HG02588 (cell line): Measurements from ENCODE around the gene PDPK1.

ENCODE experiments used
- ATAC-seq: cut with Tn5 transposase; IDR thresholded peaks from one replicate; pipeline ENCODE4 v1.9.1; 2021; ENCODE audit warnings: mild to moderate bottlenecking, moderate library complexity; ENCODE audit not compliant: unreplicated experiment

Gene PDPK1

DNA sequence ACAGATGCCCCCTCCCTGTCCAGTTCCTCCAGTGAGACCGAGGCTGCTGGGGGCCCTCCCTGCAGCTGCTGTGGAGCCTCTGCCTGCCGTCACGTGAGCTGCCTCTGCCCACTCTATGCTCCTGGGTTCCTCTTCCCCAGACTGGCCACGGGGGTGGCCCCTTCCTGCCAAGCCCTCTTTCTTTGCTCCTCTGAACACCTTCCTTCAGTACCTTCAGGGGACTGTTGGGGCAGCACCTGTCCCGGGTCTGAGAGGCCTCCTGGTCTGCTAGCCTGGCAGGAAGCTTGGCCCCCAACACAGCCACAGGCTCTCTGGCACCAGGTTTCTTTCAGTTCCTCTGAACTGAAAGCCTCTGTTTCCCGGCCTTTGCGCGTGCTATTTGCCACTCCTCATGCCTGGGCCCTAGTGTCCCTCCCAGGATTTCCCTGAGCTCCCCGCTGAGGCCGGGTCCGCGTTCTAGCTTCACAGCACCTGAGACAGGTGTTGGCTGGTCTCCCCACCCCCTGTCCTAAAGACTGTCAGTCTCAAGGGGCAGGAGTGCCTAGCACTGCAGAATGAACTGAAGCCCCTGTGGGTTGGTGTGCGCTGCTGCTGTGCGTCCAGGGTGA lies 30.7 kb upstream of the PDPK1 start:
- peak; percentile 50 for ATAC-seq

DNA sequence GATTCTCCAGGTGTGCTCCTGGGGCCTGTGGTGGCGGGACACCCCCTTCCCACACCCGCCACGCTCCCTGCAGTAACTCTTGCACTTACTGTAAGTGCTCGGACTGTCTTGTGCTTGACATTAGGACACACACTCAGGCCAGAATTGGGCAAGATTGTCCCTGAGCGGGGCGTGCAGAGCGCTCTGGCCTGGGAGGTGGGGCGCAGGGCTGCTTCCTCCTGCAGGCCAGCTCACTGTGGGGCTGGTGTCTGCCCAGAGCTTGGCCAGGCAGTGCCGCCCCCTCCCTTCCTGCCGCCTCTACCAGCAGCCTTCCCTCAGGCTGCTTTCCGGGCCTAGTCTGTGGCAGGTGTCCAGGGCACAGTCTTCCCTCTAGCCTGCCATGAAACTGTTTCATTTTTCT lies 30.2 kb upstream of the PDPK1 start:
- ATAC-seq: peak; percentile 7

DNA sequence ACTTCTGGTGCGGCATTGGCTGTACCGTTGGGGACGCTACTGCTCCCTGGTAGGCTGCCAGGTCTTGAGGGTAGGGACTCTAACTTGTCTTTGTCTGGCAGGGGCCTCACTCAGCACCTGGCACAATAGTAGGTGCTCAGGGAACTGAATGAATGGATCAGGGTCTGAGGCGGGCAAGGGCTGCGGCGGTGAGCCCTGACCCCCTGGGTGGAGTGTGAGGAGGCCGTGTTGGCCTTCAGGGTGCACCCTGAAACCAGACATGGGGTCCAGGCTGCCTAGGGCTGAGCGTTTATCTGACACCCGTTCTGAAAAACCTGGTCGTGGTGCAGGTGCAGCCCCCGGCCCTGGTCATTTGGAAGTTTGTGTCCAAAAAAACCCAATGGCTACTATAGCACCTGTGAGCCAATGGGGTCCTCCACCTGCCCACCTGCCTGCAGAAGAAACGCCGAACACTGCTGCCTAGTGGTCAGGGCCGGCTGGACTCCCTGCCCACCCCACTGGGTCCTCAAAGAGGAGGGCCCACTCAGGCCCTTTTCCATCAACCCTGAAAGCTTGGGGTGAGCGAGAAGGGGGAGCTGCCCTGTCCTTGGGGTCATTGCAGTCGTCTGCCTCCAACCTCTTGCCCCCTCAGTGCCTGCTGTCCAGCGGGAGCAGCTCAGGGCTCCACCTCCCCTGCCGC lies 29.0 kb upstream of the PDPK1 start:
- no peak for ATAC-seq

DNA sequence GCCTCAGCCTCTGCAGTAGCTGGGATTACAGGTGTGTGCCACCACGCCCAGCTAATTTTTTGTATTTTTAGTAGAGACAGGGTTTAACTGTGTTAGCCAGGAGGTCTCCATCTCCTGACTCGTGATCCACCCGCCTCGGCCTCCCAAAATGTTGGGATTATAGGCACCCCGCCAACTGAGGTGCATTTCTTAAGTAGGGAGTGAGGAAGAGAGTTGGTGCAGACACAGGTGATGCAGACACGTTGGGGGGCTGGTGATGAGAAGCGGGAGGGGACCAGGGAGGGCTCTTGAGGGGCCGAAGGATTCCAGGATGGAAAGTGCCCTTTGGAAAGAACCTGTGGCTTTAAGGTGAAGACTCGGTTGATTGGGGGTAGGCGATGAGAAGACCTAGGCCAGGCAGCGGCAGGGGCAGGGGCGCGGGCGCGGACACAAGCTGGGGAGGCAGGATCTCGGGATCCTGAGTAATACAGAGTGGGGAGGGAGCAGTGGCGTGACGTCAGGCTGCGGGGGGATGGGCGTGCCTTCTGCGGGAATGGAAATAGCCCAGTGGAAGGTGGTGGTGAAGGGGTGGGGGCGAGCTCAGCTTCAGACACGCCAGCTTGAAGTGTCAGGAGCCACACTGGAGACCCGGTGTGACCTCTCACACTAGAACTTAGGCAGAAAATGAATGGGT lies 26.6 kb upstream of the PDPK1 start:
- no peak for ATAC-seq

DNA sequence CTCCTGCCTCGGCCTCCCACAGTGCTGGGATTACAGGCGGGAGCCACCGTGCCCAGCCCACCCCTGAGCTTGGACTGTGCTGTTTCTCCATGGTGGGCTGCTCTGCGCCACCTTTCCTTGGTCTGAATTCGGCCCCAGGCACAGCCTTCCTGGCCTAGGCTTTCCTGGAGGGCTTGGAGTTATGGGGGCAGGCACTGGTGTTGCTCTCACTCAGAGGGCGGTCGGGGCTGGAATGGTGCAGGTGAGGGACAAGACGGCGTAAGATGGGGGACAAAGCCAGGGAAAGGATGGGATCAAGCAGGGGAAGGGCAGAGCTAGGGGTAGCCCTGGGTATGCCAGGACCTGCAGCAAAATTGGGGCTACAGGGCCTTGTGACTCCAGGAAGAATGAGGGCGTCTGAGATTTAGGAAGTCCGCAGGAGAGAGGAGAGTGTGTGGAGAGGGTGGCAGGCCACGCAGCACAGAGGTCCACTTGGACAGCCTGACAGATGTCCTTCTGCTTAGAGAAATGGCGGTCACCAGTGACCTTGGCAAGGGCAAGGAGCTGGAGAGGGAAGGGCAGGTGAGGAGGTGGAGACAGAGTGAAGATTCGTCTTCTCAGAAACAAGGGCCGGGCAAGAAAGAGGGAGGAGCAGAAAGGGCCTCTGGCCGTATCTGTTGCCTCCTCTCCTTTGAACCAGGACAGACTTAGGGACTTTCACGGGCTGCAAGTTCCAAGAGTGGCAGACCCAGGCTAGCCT lies 25.7 kb upstream of the PDPK1 start:
- ATAC-seq: no peak

DNA sequence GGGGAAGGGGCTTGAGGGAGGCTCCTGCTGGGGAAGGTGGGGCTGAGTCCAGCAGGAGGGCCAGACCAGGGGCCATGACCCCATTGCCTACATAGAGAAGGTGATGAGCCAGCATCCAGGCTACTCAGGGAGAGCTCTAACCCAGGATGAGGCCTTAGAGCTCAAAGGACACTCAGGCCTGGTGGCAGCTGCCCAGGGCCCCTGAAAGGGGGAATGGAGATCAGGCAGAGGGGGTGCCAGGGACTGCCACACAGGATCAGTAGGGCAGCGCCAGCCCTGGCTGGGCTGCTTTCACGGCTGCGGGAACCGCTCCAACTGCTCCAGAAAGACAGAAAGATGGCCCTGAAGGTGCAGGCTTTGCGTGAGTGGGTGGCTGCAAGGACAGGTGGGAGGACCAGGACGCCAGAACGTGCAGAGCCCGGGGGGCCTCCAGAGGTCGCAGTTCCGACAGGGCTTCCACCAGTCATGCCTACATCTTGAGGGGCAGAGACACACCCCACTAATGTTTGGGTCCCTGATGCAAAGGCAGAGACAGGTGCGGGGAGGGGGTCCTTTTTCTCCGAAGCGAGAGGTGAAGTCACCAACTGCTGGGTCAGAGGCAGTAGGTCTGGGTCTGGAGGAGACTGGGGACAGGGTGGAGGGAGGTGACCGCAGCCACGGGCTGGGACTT lies 25.0 kb upstream of the PDPK1 start:
- ATAC-seq: no peak

DNA sequence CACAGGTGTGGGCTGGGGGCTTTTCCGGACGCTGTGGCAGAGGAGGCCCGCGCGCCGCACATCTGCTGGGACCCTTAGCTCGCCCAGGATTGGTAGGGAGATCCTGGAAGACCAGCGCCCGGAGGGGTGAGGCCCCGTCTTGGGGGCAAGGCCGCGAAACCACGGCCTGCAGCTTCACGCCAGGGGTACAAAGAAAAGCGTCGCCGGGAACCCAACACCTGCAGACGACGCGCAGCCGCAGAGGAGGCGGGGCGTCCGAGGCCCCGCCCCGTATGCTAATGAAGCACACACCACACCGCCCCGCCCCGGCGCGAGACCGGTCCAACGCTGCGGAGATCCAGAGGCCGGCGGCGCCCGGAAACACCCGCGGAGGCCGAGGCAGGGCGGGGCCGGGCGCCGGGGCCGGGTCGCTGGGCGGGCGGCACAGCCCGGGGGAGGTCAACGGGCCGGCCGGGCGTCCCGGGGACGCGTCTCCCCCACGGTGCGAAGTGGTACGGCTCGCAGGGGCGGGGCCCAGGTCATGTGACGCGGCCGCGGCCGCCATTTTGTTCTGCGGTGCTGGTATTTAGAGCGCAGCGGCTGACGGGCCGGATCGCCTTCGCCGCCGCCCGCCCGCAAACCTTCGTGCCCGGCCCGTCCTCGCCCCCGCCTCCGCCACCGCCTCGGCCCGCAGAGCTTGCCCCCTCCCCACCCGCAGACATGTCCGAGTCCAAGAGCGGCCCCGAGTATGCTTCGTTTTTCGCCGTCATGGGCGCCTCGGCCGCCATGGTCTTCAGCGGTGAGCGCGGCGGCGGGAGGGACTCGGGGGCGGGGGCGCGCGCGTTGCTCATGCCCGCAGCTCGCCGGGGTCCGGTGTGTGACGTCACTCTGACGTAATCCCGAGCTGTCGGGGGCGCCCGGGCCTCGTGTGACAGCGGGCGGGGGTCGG lies 24.2 kb upstream of the PDPK1 start, which contains the start of gene ATP6V0C:
ATP6V0C (plus strand) TSS at position 548 of the 928 bp plus-strand sequence; CDS start at position 700, 152 bp downstream.
- ATAC-seq: peak; percentile 72

DNA sequence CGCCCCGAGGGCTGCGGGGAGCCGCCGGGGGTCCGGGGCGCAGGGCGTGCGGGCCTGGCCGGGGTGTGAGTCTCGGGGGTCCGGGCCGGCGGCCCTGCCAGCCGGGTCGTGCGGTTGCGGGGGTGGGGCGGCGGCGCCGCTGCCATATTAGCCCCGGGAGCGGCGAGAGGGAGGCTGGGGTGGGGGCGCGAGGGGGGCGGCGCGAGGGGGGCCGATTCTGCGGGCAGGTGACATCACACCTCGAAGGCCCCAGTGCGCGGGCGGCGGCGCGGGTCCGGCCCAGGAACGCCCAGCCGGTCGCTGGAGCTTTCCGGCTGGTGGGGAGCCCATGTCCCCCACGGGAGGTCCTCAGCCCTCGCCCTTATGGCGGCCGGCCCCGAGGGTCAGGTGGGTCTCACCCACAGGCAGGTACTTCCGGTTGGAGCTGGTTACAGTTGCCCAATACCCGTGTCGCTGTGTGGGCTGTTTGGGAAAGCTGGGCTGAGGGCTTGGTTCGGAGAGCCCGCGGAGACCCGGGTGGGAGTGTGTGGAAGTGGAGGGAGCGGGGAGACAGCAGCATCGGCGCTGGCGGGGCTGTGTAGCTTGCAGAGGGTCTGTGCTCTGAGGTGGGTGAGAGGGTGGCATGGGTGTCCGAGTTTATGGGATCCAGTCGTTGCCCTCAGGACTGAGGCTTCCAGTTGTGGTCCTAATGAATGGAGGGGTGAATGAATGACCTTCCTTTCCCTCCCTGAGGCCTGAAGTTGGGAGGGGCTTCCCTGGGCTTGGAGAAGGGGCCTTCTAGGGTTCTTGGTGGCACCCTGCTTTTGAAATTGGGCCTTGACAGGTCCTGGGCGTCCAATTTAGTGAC lies 23.3 kb upstream of the PDPK1 start:
- no peak for ATAC-seq

DNA sequence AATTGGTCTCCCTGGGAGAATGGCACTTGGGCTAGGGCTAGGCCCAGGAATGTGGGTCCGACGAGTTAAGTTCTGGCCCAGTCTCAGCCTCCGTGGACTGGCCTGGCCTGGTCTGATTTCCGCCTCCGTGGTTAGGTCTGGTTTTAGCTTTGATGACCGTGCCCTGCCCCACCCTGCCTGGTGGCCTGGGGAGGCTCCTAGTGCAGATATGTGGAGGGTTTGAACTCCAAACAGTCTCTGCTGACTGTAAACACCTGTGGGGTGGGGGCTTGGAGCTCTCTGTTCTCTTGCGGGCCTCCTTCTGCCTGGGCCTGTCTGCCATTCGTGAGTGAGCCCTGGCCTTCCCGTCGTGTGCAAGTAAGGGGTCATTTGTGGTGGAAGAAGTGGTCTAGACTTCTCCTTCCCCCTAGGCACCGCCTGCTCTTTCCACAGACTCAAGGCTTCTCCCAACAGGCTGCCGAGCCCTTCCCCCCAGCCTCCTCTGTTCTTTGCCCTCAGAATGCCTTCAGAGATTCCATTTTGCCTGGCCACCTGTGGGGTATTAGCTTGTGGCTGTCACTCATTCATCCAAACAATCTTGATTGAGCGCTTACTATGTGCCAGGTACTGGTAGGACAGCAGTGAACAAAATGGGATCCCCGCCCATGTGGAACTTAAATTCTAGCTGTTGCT lies 22.5 kb upstream of the PDPK1 start:
- no peak for ATAC-seq

DNA sequence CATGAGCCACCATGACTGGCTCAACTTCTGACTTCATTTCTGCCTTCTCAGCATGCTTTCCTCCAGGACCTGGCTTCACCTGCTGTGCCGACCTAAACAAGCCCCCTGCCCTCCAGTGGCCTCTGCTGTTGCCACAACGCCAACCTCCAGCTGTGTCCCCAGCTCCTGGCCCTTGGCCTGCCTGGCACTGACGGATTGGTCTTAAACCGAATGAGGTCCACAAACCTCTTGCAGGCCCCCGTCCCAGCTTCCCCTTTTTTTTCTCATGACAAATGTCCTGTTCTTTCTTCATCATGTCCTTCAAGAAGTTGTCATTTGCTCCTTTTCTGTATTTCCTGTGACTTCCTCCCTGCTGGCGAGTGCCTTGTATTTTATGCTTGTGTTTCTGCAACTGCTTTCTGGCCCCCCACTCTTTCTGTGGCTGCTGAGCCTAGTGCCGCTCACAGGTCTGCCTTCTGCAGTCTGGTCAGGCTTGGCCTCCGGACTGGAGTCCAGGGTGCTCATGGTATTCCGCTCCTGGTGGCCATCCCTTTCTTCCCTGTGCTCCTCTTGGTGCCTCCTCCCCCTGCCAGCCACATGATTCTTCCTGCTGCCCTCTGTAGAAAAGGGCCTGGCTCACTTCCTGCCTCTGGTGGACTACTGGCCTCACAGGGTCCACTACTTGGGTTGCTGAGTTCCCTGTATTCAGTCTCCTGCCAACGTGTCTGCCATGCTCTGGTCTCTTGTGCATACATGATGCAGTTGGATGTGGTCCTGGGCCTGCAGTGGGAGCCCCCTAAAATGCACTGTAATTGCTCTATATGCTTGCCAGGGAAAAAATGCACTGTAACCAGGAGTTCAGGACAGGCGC lies 21.2 kb upstream of the PDPK1 start:
- ATAC-seq: no peak

DNA sequence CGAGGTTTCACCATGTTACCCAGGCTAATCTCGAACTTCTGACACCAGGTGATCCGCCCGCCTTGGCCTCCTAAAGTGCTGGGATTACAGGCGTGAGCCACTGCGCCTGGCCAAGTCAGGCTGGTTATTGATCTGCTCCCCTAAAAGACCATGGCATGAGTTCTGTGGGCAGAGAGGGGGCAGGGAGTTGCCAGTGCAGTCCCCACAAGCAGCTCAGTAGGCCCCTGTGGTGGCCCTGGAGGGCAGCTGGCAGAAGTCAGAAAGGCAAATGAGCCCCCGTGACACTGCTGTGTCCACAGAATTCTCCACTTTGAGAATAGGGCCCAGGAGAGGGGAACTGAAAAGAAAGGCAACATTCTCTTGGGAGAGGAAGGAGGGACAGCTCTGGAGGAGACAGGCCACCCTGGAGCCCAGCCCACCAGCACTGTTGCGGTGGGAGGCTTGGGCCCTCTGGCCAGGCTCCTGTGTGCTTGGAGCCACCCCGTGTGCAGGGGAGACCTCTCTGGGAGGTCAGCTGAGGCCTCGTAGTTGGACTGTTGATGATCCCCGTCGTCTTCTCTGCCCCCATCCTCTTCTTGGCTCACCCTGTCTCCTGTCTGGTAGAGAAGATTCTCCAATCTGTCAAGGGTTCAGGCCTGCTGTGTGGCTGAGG lies 19.7 kb upstream of the PDPK1 start:
- no peak for ATAC-seq

DNA sequence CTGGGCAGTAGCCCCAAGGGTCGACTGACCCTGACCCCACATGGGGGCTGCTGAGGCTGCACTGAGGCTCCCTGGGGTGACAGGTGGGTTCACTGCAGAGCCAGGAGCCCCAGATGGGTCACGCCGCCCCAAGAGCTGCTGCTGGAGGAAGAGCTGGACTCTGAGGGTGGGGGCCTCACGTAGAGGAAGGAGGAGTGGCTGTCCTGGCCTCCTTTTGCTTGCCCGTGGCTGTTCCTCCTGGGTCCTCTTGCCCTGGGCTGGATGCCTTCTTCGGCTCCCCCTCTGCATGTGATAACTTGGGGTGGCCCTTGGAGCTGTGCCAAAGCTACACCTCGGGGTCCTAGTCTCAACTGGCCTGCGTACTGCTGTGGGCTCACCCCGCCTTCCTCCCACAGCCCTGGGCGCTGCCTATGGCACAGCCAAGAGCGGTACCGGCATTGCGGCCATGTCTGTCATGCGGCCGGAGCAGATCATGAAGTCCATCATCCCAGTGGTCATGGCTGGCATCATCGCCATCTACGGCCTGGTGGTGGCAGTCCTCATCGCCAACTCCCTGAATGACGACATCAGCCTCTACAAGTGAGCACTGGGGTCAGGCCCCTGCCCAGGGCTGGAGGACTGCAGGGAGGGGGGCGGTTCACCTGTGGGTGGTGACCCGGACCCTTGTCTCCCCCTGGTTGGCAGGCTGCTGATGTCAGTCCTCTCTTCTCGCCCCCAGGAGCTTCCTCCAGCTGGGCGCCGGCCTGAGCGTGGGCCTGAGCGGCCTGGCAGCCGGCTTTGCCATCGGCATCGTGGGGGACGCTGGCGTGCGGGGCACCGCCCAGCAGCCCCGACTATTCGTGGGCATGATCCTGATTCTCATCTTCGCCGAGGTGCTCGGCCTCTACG lies 18.8 kb upstream of the PDPK1 start:
- no peak for ATAC-seq

DNA sequence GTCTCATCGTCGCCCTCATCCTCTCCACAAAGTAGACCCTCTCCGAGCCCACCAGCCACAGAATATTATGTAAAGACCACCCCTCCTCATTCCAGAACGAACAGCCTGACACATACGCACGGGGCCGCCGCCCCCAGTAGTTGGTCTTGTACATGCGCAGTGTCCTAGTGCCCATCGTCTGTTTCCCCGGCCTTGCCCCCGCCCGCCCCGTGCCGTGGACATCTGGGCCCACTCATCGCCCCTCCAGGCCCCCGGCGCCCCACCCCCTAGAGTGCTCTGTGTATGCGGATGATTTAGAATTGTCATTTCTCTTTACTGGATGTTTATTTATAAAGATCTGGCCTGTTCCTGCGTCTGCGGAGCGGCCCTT lies 18.1 kb upstream of the PDPK1 start:
- no peak for ATAC-seq

DNA sequence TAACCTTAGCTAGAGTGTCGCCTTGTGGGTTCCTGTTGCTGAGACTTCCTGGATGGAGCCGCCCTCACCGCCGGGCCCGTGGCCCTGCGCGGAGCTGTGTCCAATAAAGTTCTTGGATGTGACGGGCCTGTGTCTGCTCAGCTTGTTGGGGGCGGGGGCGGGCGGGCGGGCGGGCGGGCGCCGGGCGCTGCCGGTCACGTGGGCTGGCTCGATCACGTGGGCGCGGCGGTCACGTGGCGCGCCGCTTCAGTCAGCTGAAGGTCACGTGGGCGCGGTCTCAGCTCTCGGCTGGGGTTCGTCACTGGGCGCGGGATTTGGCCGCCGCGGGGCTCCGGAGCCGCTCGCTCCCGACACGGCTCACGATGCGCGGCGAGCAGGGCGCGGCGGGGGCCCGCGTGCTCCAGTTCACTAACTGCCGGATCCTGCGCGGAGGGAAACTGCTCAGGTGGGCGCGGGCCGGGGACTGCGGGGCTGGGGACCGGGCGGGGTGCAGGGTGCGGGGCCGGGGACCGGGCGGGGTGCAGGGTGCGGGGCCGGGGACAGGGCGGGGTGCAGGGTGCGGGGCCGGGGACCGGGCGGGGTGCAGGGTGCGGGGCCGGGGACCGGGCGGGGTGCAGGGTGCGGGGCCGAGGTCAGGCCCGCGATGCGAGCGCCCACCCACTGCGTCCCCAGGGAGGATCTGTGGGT lies 17.6 kb upstream of the PDPK1 start, which contains the start of gene AMDHD2:
AMDHD2 (plus strand) TSS at position 275 of the 687 bp plus-strand sequence; CDS start at position 363, 88 bp downstream.
- ATAC-seq: no peak

DNA sequence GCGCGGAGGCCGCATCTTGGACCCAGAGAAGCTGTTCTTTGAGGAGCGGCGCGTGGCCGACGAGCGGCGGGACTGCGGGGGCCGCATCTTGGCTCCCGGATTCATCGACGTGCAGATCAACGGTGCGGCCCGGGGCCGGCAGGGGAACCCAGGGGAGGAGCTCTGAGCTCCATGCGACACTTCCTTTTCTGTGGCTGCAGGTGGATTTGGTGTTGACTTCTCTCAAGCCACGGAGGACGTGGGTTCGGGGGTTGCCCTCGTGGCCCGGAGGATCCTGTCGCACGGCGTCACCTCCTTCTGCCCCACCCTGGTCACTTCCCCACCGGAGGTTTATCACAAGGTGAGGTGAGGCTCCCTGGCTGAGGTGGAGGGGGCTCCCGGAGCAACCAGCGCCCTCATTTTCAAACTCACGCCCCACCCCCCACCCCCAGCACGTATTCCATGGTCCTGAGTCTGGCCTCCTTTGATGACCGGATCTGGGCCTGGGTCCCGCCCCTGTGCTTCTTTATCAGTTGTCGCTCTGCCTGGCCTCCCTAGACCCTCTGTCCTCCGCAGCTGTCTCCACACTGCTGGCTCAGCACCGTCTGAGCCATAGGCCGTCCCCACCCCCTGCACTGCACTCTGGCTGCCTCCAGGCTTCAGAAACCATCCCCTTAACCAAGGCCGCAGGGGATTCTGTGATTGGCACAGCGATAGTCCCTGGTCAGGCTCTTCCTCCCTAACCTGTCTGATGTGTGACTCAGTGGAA lies 16.9 kb upstream of the PDPK1 start:
- ATAC-seq: no peak
